GM12874 (cell line): ENCODE measurements around the gene GNA15.

ENCODE experiments used
- CTCF ChIP-seq: IDR thresholded peaks from 2 replicates; pipeline ENCODE4 v1.5.1; 2011; ENCODE audit warnings: low read depth, mild to moderate bottlenecking, control low read depth, low read length, moderate library complexity; ENCODE audit not compliant: insufficient read depth

The GNA15 gene

GRCh38 chr19:3186160-3186688 lies 50.4 kb downstream of the GNA15 start:
- no peak for TF ChIP-seq CTCF

GRCh38 chr19:3186891-3187661 lies 51.2 kb downstream of the GNA15 start:
- TF ChIP-seq CTCF = no peak

- no peak for TF ChIP-seq CTCF
Observed at GRCh38 chr19:3187662-3188511, 52.1 kb downstream of the GNA15 start.

- no peak for TF ChIP-seq CTCF
Observed at GRCh38 chr19:3188627-3189596, 53.1 kb downstream of the GNA15 start.

GRCh38 chr19:3189702-3190469 lies 54.1 kb downstream of the GNA15 start:
- no peak for TF ChIP-seq CTCF

- no peak for TF ChIP-seq CTCF
Observed at GRCh38 chr19:3190470-3190770, 54.6 kb downstream of the GNA15 start.
